Measurements from ENCODE around the gene ZNF75A. TPM values are rescaled to one million over a fixed set of nuclear protein-coding genes. Genes with fewer than 3 reads are reported as not detected.
A peak's percentile ranks its signal among the peaks of the same experiment; 100 is the strongest.

Gene ZNF75A
- total and polyA plus RNA-seq, 2 of the 4 experiments (the other 2 are of a cell fraction): 14.6 to 15.4 TPM

DNA sequence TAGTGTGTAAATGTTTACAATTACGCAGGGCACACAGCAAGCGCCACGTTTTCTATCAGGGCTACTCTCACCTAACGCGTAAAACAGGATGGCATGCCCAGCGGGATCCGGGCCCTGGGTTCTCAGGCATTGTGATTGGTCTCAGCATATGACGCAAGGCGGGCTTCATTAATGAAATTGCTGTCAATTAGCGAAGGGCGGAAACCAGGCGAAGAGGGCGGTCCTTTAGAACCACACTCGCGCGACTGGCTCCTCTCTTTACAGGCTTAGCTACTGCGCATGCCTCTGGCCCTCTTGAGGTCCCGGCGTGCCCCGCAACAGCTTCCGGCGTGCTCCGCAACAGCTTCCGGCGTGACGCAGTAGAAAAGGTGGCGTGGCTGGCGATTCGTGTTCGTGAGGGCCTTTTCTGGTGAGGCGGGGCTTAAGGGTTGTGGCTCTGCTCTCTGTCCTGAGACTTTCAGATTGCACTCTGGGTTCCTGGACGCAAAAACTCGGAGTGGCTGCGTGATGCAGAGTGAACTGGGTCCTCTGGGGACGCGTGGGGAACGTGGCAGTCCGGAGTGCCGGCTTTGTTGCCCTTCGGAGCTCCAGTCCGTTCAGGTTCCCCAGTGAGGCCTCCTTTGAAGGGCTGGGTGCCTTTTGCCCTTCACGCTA, 59.6 kb downstream of the ZNF75A start:
- ATAC-seq (ENCODE audit: low read depth): peak; percentile 98
- H4K8ac ChIP-seq (ENCODE audit: low read depth in 2 of 2, low read length in 2 of 2): peak overlapping the region; percentile 91 to 98
- peak overlapping the region; percentile 98 for H2AK9ac ChIP-seq (replicated peaks; ENCODE audit: low read depth, low read length, poor library complexity)
- H2BK15ac ChIP-seq (ENCODE audit: low read depth, low read length): no peak overlapping the region
- in situ Hi-C loops (cut with MboI; ENCODE audit: low sequenced_read_pairs): no loop called here
- CTCF ChIA-PET: no interaction called here
- intact Hi-C loops (cut with micrococcal nuclease): no loop called here
- peak overlapping the region; percentile 78 for H4K91ac ChIP-seq (ENCODE audit: insufficient read depth, low read depth, low read length)
- peak overlapping the region; percentile 84 for H3K4ac ChIP-seq (ENCODE audit: low read depth, low read length)
- H2BK5ac ChIP-seq (ENCODE audit: low read depth, low read length, poor library complexity, severe bottlenecking): peak overlapping the region; percentile 65
- peak overlapping the region; percentile 13; the same call in 1 of the 2 replicates for H3K18ac ChIP-seq (ENCODE audit: low read depth, low read length)
- peak overlapping the region; percentile 79 for H3K23ac ChIP-seq (ENCODE audit: low read depth, low read length)
- H3K9me1 ChIP-seq (ENCODE audit: insufficient read depth, low read length): no peaks in the 10 kb centered on the region
- no peaks in the 10 kb centered on the region for H3K4me1 ChIP-seq (ENCODE audit: control insufficient read depth, insufficient read depth, low read length)
- peak; percentile 95 for DNase-seq
- H3K4me2 ChIP-seq (ENCODE audit: low read depth, low read length): peak overlapping the region; percentile 66
- peaks cover 10% of the 10 kb centered on the region for H3K9me3 ChIP-seq (ENCODE audit: control insufficient read depth, insufficient read depth, low read length)
- peaks cover 0 to 11% of the 10 kb centered on the region in 2 experiments; a peak in 2 of 4 replicates for H3K79me1 ChIP-seq (ENCODE audit: low read depth in 1 of 2, low read length in 2 of 2)
- H3K4me3 ChIP-seq (ENCODE audit: insufficient read depth, low read depth, low read length): peak overlapping the region; percentile 64
- H3K27ac ChIP-seq (ENCODE audit: insufficient read depth, low read length): peak overlapping the region; percentile 77
- H3K9ac ChIP-seq (ENCODE audit: low read depth, low read length): peak overlapping the region; percentile 57
- no peaks in the 10 kb centered on the region for H3K27me3 ChIP-seq (ENCODE audit: control insufficient read depth, insufficient read depth, low read length)
- H2AFZ ChIP-seq (replicated peaks; ENCODE audit: low read length, poor library complexity): peak overlapping the region; percentile 98
- peak overlapping the region; percentile 61; the same call in 1 of the 2 replicates for H3K56ac ChIP-seq (ENCODE audit: extremely low read depth, insufficient read depth, low read length)
- H3K14ac ChIP-seq (replicated peaks; ENCODE audit: low read depth, low read length): peak overlapping the region; percentile 96
- peak overlapping the region; percentile 93 for H4K5ac ChIP-seq (ENCODE audit: low read depth, low read length)
- peak overlapping the region; percentile 88 for H2AK5ac ChIP-seq (ENCODE audit: low read depth, low read length)
- dilution Hi-C loops (cut with HindIII; ENCODE audit: low sequenced_read_pairs, unreplicated experiment): no loop called here
- no TSS peak for BruUV-seq (replicated peaks)
- peak overlapping the region; percentile 29 for H2BK120ac ChIP-seq (ENCODE audit: low read depth, low read length)
- WGBS, 2 experiments (ENCODE audit: extremely low coverage in 2 of 2, insufficient read length in 1 of 2): 14% methylated on average over 23 of the region's 42 CpGs; no CpG with 5 or more reads in 1 of the 2 experiments
- peak overlapping the region; percentile 22; the same call in 1 of the 2 replicates for H2BK20ac ChIP-seq (ENCODE audit: low read depth, low read length)
- POLR2A ChIA-PET (ENCODE audit: unreplicated experiment): no interaction called here
- H3K36me3 ChIP-seq (ENCODE audit: control insufficient read depth, insufficient read depth, low read length): no peaks in the 10 kb centered on the region
- no peaks in the 10 kb centered on the region for H4K20me1 ChIP-seq (ENCODE audit: insufficient read depth, low read length)
- TF ChIP-seq USF2 (IDR thresholded peaks at IDR 0.05; ENCODE audit: low read depth, low read length) (no peak), MAFK (IDR thresholded peaks at IDR 0.05; ENCODE audit: low read depth, low read length) (no peak), RFX5 (IDR thresholded peaks at IDR 0.05; ENCODE audit: low read depth, low read length) (no peak), FOS (IDR thresholded peaks at IDR 0.05; ENCODE audit: low read depth, low read length) (no peak), MXI1 (IDR thresholded peaks at IDR 0.05; ENCODE audit: borderline replicate concordance, low read depth, low read length) (0 out of 2 replicates have a peak, but pooled peaks have one; percentile 42), CHD1 (IDR thresholded peaks at IDR 0.05; ENCODE audit: low read depth, low read length) (no peak), BHLHE40 (IDR thresholded peaks at IDR 0.05; ENCODE audit: low read depth, low read length) (no peak), CEBPB (IDR thresholded peaks at IDR 0.05; ENCODE audit: low read depth, low read length) (peak; percentile 83), MAZ (IDR thresholded peaks at IDR 0.05; ENCODE audit: borderline replicate concordance, low read depth, low read length) (peak; percentile 31; the same call in 1 of the 2 replicates), RCOR1 (IDR thresholded peaks at IDR 0.05; ENCODE audit: insufficient replicate concordance, low read length) (no peak), POLR2A (IDR thresholded peaks at IDR 0.05; ENCODE audit: low read depth, low read length) (peak; percentile 92), NFE2L2 (IDR thresholded peaks at IDR 0.05; ENCODE audit: low read depth, low read length) (peak; percentile 65; the same call in 1 of the 2 replicates), RAD21 (IDR thresholded peaks at IDR 0.05; ENCODE audit: low read length) (peak; percentile 17)
- TF ChIP-seq, protein P1, sequence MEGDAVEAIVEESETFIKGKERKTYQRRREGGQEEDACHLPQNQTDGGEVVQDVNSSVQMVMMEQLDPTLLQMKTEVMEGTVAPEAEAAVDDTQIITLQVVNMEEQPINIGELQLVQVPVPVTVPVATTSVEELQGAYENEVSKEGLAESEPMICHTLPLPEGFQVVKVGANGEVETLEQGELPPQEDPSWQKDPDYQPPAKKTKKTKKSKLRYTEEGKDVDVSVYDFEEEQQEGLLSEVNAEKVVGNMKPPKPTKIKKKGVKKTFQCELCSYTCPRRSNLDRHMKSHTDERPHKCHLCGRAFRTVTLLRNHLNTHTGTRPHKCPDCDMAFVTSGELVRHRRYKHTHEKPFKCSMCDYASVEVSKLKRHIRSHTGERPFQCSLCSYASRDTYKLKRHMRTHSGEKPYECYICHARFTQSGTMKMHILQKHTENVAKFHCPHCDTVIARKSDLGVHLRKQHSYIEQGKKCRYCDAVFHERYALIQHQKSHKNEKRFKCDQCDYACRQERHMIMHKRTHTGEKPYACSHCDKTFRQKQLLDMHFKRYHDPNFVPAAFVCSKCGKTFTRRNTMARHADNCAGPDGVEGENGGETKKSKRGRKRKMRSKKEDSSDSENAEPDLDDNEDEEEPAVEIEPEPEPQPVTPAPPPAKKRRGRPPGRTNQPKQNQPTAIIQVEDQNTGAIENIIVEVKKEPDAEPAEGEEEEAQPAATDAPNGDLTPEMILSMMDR (conservative IDR thresholded peaks at IDR 0.05; ENCODE audit: low read depth, low read length): no peak
- TF ChIP-seq, protein P2, sequence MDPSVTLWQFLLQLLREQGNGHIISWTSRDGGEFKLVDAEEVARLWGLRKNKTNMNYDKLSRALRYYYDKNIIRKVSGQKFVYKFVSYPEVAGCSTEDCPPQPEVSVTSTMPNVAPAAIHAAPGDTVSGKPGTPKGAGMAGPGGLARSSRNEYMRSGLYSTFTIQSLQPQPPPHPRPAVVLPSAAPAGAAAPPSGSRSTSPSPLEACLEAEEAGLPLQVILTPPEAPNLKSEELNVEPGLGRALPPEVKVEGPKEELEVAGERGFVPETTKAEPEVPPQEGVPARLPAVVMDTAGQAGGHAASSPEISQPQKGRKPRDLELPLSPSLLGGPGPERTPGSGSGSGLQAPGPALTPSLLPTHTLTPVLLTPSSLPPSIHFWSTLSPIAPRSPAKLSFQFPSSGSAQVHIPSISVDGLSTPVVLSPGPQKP (IDR thresholded peaks at IDR 0.05; ENCODE audit: borderline replicate concordance, low read depth, low read length): no peak

Data from IMR-90 (cell line).